GM12872 (cell line): ENCODE results near the gene WNT5B.

Experiments
- TF ChIP-seq, protein P1 (sequence below): IDR thresholded peaks from 3 replicates; pipeline ENCODE4 v1.5.1; 2011; ENCODE audit warnings: low read depth, mild to moderate bottlenecking, low read length, moderate library complexity; ENCODE audit not compliant: insufficient read depth

Gene WNT5B

DNA sequence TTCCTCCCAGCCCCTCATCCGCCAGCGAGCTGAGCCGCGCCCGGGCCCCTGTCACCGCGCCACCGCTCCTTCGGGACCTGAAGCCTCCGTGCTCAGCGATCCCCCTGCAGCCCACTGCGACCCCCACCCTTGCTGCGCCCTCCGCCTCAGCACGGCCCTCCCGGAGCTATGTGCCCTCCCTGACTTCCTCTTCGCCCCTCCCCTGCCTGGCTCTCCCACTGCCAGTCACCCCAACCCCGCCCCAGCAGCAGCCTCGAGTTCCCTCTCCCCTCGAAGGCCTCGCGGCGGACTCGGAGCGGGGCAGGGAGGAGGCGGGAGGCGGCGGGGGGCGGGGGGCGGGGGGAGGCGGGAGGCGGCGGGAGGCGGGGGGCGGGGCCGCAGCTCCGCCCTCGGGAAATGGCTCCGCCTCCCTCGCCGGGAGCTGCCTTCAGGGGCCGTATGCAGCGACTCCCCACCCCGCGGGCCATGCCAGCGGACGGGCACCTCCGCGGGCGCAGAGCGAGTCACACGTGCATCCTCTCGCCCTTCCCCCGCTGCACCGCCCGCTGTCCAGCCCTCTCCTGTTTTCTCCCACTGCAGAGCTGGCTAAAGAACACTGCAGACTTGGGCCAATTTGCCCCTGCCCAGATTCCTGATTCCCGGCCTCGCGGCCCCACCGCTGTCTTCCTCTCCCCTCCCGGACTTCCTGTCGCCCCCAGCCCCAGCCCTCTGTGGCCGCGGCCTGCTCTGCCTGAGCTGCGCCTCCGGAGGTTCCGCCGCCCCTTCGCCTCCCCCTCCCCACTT is 32.7 kb downstream of the WNT5B start:
- TF ChIP-seq, protein P1, sequence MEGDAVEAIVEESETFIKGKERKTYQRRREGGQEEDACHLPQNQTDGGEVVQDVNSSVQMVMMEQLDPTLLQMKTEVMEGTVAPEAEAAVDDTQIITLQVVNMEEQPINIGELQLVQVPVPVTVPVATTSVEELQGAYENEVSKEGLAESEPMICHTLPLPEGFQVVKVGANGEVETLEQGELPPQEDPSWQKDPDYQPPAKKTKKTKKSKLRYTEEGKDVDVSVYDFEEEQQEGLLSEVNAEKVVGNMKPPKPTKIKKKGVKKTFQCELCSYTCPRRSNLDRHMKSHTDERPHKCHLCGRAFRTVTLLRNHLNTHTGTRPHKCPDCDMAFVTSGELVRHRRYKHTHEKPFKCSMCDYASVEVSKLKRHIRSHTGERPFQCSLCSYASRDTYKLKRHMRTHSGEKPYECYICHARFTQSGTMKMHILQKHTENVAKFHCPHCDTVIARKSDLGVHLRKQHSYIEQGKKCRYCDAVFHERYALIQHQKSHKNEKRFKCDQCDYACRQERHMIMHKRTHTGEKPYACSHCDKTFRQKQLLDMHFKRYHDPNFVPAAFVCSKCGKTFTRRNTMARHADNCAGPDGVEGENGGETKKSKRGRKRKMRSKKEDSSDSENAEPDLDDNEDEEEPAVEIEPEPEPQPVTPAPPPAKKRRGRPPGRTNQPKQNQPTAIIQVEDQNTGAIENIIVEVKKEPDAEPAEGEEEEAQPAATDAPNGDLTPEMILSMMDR = no peak

DNA sequence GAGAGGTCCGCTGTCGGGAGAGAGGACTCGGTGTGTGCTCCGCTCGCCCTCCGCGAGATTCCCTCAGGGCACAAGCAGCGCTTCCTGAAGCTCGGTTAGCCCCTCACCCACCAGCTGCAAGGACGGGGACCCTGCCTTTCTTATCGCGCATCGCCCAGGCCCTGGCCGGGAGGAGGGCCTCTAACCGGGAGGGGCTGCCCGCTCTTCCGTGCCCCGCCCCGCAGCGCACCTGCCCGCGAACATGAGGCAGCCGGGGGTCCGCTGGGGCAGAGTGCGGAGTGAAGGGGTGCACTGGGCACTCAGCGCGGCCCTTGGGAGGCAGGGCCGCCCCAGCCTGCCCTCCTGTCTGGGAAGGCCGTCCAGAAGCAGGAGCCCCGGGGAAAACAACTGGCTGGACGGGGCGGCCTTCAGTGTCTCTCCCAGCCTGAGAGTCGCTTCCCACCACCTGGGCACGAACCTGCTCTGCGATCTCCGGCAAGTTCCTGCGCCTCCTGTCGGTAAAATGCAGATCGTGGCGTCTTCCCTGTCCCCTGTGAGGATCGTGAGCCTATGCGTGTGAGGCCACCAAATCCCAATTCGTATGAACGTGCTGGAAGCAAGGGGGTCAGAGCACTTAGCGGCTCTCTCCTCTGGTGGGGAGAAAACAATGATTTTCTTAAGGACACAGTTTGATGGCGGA is 33.9 kb downstream of the WNT5B start:
- TF ChIP-seq, protein P1 = peak; percentile 61

DNA sequence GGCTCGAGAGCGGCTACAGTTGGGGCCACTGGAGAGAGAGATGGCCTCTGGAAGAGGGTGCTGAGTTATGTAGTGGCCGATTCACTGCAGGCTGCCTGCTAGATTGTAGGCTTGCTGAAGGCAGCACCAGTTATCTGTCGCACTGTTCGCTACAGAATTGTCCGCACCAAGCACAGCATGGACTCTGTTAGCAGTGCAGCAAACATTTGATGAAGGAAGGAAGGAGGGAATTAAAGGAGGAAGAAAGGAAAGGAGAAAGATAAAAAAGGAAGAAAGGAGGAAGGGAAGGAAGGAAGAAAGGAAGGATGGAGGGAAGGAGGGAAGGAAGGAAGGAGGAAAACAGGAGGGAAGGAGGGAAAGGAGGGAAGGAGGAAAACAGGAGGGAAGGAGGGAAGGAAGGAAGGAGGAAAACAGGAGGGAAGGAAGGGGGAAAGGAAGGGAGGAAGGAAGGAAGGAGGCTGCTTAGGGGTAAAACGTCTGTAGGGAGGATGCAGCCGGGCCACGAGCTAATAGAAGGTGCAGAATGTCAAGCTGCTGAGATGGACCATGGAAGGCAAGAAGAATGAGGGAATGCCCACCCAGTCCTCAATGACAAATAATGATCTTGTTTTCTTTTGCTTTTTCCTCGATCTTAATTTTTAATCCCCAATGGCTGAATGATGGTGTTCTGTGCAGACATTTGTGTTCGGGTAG is 34.6 kb downstream of the WNT5B start:
- TF ChIP-seq, protein P1 = no peak

DNA sequence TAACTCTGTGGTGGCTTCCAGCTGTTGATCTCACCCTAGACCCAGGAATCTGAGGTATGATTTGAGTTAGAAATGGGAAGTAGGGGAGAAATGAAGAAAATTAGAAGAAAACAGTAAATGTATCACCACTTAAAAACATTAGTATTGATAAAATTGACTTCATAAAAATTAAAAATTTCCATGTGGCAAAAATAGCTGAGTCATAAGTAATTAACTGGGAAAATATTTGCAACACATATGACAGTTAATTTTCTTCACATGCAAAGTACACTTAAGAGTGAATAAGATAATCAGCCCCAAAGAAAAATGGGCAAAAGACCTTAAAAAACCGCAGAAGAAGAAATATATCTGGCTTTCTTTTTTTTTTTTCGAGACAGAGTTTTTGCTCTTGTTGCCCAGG is 36.3 kb downstream of the WNT5B start:
- TF ChIP-seq, protein P1 = no peak

DNA sequence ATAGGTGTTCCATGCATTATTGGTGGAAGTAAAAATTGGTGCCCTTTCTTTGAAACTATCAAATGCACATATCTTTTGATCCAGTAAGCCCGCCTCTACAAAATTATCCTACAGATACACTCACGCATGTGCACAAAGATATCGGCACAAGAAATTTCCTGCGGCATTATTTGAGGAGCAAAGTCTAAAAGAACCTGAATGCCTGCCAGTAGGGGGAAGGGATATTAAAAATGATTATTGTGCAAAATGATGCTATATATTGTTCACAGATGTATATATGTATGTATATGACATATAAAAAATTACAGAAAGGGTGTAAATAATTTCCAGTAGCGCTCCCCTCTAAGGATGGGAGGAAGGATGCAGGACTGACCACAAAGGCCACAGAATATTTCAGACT is 37.2 kb downstream of the WNT5B start:
- TF ChIP-seq, protein P1 = no peak

DNA sequence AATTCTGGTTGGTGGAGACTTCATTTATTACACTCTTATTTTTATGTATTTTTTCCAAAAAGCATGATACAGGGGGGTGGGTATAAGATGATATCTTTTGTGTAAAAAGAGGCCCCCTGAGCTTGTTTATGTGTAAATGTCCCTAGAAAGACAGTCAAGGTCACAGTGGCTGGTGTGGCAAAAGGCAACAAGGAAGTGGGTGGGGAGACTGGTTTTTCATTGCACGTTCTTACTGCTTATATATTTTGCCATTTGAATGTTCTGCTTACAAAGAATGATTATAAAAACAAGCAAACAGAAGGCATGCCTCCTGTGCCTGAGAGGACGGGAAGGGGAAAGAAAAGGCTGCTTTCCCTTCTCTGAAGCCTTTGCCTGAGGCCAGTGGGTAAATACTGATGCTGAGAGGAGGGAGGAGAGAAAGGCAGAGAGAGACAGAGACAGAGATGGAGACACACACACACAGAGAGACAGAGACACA is 37.7 kb downstream of the WNT5B start:
- TF ChIP-seq, protein P1 = no peak
